Neural progenitor cell (in vitro differentiated cells): ENCODE measurements around the gene LAYN.

Source experiments
- EZH2 ChIP-seq: fragments of 200-600 bp; sonication (generic); IDR thresholded peaks from 2 replicates; pipeline ENCODE4 v1.6.1; 2017; ENCODE audit warnings: antibody characterized with exemption, mild to moderate bottlenecking, moderate library complexity
- TF ChIP-seq, protein P1 (sequence below): fragments of 200-600 bp; sonication (generic); IDR thresholded peaks from 2 replicates; pipeline ENCODE4 v1.5.1; 2017; ENCODE audit warnings: antibody characterized with exemption, mild to moderate bottlenecking

DNA sequence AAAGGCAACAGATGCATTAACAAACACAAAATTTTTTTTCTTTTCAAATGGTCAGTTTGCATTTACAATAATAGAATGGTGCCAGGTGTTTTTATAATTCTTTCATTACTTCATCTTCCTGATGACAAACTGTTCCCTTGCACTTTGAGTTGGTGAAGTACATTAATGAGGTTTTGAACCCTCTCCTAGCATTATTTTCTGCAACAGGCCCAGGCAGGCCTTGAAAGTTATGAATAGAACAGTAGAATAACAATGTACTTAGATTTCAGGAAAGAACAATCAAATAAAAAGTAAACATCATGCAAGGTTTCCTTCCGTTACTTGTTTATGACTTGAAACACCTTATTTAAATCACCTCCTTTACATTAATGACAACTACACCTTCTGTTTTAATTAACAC, 37.9 kb upstream of the LAYN start:
- TF ChIP-seq, protein P1, sequence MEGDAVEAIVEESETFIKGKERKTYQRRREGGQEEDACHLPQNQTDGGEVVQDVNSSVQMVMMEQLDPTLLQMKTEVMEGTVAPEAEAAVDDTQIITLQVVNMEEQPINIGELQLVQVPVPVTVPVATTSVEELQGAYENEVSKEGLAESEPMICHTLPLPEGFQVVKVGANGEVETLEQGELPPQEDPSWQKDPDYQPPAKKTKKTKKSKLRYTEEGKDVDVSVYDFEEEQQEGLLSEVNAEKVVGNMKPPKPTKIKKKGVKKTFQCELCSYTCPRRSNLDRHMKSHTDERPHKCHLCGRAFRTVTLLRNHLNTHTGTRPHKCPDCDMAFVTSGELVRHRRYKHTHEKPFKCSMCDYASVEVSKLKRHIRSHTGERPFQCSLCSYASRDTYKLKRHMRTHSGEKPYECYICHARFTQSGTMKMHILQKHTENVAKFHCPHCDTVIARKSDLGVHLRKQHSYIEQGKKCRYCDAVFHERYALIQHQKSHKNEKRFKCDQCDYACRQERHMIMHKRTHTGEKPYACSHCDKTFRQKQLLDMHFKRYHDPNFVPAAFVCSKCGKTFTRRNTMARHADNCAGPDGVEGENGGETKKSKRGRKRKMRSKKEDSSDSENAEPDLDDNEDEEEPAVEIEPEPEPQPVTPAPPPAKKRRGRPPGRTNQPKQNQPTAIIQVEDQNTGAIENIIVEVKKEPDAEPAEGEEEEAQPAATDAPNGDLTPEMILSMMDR = no peak
- no peak for TF ChIP-seq EZH2
